ENCODE measurements around the gene AQP4.

DNA sequence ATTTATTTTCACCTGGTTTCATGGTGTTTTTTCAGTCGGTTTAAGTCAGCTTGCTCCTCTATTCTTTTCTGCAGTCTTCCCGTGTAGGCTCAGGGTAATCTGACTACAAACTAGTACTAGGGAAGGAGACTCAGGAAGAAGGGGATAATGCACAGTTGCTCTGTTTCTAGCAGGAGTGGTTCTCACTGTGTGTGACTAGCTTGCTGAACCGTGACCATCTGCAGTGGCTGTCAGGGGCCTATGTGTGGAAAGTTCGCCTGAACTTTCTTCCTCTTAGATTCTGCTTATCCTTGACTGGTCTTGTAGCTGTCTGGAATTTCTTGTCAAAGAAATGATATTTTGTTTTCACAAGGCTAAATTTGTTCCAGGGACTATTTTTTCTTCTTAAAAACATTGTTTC lies 46.3 kb upstream of the AQP4 start:
- no peak for TF ChIP-seq GATA2 (IDR thresholded peaks at IDR 0.05; ENCODE audit: low read depth, low read length)
- TF ChIP-seq GATA3 (IDR thresholded peaks at IDR 0.05; ENCODE audit: low read depth, low read length), result no peak
